GM18909 (cell line): ENCODE results near the gene PHLDB2.

ENCODE experiments used
- ATAC-seq: cut with Tn5 transposase; IDR thresholded peaks from one replicate; pipeline ENCODE4 v1.9.1; 2021; ENCODE audit warnings: mild to moderate bottlenecking; ENCODE audit not compliant: unreplicated experiment, poor library complexity

The PHLDB2 gene

GRCh38 chr3:111919370-111920065, 60.5 kb downstream of the PHLDB2 start:
- no peak for ATAC-seq

GRCh38 chr3:111921181-111921580, 62.1 kb downstream of the PHLDB2 start:
- no peak for ATAC-seq

DNA sequence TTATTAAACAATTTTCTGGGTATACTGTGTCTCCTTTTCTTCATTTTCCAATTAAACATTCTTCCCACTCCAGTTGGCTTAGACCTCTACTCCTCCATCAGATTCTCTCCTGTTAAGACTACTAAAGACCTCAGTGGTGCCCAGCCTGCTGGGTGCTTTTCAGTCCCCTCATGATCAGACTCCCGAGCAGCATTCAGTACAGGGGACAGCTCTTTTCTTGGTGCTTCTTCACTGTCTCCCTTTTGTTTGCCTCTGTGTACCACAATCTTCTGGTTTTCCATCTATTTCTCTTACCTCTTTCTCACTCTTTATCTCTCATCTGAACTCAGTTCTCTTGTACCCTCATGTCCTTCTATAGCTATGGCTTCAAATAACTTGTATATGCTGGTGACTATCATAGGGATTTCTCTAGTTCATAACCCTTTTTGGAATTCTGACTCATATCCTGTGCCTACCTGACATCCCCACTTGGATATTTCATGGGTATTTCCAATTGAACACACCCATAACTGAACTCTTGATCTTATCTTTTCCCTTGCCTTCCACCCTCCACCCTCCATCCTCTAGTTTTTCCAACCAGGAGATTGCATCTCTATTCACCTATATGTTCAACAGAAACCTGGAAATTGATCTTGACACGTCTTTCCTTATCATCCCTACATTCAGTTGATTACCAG, 64.2 kb downstream of the PHLDB2 start:
- no peak for ATAC-seq

- no peak for ATAC-seq
Observed at GRCh38 chr3:111923806-111924205, 64.7 kb downstream of the PHLDB2 start.

- ATAC-seq: no peak
Observed at GRCh38 chr3:111924283-111924682, 65.2 kb downstream of the PHLDB2 start.

GRCh38 chr3:111926266-111926676, 67.2 kb downstream of the PHLDB2 start:
- ATAC-seq: no peak

GRCh38 chr3:111928613-111929012, 69.5 kb downstream of the PHLDB2 start:
- no peak for ATAC-seq

GRCh38 chr3:111929484-111929883, 70.4 kb downstream of the PHLDB2 start:
- no peak for ATAC-seq

- no peak for ATAC-seq
Observed at GRCh38 chr3:111932946-111933345, 73.9 kb downstream of the PHLDB2 start.

DNA sequence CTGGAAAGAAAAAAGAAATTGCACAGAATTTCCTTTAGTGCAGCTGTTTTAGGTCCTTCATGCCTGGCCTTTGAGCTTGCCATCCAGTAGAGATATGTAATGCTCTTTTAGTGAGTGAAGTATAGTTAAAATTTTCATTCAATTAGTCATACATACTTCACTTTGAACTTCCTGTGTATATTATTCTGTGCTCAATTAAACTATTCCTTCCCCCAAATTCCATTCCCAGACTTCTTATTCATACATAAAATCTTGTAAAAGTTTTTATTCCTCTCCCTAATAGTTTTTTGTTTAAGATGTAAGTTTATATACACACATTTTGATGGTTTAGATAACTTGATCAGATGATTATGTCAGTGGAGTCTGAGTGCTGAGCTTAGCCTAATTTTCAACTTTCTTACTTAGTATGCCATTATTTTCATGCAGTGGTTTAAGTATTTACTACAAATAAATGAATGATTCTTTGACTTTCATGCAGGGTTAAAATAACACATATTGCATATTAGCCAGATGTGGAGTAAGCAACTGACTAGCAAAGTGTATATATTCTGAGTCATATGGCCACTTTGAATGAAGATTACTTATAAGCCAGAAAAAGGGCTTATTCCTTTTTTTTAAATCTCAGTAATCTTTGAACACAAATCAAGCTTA, 77.3 kb downstream of the PHLDB2 start:
- no peak for ATAC-seq

DNA sequence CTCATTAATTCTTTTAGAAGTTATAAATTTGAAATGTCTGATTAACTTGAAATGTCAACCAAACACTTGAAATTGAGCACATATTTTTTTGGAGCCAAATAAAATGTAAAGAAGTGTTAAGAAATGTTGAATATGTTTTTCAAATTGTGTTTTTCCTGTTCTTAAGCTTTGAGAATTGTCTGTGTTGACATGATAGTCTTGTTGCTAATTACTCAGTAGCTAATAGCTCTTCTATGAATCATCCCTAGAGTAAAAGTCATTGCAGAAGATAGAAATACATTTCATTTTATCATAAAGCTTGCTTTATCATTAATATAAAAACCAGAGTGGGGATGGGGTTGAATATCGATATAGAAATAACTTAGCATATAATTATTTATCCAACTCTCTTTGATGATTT, 77.9 kb downstream of the PHLDB2 start:
- no peak for ATAC-seq

DNA sequence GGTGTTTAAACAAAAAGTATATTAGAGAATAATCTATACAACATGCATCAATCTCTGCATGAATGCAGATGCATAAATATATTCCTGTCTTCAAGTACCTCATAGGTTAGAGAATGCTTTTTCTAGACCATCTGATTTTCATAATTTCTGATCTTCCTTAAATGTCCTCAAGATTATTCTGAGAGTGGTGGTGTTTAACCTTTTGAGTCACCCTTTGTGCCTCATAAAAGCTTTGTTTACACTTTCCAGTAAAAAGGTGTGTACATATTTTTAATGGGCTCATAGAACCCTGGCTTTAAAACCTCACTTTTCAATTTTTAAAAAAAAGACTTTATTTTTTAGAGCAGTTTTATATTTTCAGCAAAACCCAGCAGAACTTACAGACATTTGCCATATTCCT, 78.8 kb downstream of the PHLDB2 start:
- no peak for ATAC-seq

GRCh38 chr3:111939873-111940272, 80.8 kb downstream of the PHLDB2 start:
- ATAC-seq: no peak

DNA sequence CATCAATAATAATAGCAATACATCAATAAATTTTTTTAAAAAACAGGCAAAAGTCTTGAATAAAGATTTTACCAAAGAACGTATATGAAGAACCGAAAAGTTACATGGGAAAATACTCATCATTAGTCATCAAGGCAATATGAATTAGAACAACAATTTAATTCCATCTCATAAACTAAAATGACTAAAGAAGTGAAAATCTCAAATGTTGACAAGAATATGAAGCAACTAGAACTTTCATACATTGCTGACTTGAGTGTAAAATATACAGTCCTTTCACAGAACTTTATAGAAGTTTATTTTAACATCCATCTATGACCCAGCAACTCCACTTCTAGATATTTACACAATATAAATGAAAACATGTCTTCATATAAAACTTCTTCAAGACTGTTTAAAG, 84.5 kb downstream of the PHLDB2 start:
- ATAC-seq: no peak

DNA sequence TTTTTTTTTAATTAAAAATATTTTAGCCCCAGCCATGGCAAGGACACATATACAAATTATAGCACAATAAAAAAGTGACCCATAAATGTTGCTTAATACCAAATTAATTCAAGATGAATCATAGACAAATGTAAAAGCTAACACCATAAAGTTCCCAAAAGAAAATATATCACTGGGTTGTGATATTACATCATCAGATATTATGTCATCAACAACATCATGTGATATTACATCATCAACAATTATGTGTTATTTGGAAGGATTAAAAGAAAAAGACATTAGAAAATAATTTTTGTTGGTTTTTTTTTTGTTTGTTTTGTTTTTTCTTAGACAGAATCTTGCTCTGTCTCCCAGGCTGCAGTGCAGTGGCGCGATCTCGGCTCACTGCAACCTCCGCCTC, 85.3 kb downstream of the PHLDB2 start:
- no peak for ATAC-seq

DNA sequence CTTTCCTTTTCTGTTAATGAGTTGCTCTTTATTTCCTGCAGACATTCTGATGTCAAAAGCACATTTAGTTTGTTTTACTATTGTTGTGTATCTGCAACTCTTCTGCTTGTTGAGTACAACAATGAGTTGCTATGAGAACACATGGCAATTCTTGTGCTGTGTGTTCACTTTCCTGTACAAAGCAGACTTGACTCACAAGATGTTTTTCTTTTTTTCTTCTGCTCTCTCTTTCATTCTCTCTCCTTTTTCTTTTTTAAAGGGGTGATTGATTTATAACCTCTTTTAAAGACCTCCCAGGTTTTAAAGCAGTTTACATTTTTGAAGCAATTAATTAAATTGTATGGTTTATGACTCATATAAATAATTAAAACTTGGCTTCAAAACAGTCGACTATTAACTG, 88.2 kb downstream of the PHLDB2 start:
- no peak for ATAC-seq

DNA sequence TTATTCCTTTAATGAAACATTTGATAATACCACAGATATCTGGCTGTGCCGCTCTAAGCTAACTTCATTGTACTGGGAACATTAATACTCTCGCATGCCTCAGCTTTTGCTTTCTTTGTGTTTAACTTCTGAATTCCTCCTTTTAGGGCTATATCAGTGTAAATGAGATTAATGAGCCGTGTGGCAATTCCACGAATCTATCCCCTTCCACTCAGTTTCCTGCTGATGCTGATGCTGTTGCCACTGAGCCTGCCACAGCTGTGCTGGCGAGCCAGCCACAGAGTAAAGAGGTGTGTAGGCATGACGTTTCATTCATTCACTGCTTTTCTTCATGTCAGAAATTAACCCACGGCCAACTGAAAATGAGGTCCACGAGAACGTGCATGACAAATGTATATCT, 89.7 kb downstream of the PHLDB2 start:
- no peak for ATAC-seq

GRCh38 chr3:111949712-111950111, 90.6 kb downstream of the PHLDB2 start:
- ATAC-seq: no peak

GRCh38 chr3:111951032-111951431, 92.0 kb downstream of the PHLDB2 start:
- no peak for ATAC-seq

DNA sequence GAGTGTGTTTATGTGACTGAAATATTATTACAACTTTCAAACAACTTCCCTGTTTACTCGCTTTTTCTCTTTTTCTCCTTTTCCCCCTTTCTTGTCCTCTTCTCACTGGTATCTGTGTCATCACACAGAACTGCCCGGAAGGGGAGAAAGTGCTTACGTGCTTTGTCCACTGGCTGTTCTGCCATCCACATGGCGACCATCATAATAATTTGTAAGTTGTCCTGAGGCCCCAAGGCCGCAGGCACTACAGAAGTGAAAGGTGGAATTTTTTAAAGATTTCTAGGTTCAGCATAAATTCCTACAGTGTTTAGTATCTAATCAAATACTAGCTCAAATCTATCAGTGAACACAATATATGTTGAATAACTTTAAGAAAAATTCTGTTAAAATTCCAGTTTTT, 93.0 kb downstream of the PHLDB2 start:
- ATAC-seq: no peak

GRCh38 chr3:111952866-111953450, 93.9 kb downstream of the PHLDB2 start:
- no peak for ATAC-seq
